T-helper 2 cell treated with Interferon-gamma antibody and Interleukin-4, amounts not matched to agents 100 ng/mL and 5 ng/mL, for 36 hours (primary cell): ENCODE results near the gene SYNM. TPM values are rescaled to one million over a fixed set of nuclear protein-coding genes. Genes with fewer than 3 reads are reported as not detected.

ENCODE experiments used
- intact Hi-C: fragments of 100-400 bp; cut with micrococcal nuclease; formaldehyde crosslinking; loops from one replicate; pipeline ENCODE4 v1.15.1; 2023
- total RNA-seq: library from RNA; stranded (reverse); gene quantifications from 2 replicates; pipeline ENCODE4 v1.2.3, GENCODE V29; 2022

SYNM gene
- total RNA-seq, 1 donor from 2014 or later: 0.80 TPM

GRCh38 chr15:99137111-99137546 is 32.2 kb downstream of the SYNM start:
- intact Hi-C loops: no loop called here

- intact Hi-C loops: no loop called here
These were observed 33.0 kb downstream of the SYNM start for GRCh38 chr15:99137877-99138276.

- intact Hi-C loops: no loop called here
These were observed 33.7 kb downstream of the SYNM start for GRCh38 chr15:99138491-99138982.

GRCh38 chr15:99139276-99139675 is 34.4 kb downstream of the SYNM start:
- intact Hi-C loops: no loop called here

GRCh38 chr15:99140590-99140989 is 35.7 kb downstream of the SYNM start:
- intact Hi-C loops: no loop called here

- intact Hi-C loops: no loop called here
These were observed 37.1 kb downstream of the SYNM start for GRCh38 chr15:99141943-99142342.

GRCh38 chr15:99142562-99142961 is 37.7 kb downstream of the SYNM start:
- intact Hi-C loops: no loop called here

- intact Hi-C loops: no loop called here
These were observed 38.4 kb downstream of the SYNM start for GRCh38 chr15:99143242-99143641.

GRCh38 chr15:99143655-99144610 is 39.1 kb downstream of the SYNM start:
- intact Hi-C loops: no loop called here

GRCh38 chr15:99145005-99145404 is 40.1 kb downstream of the SYNM start:
- intact Hi-C loops: no loop called here

- intact Hi-C loops: no loop called here
These were observed 40.9 kb downstream of the SYNM start for GRCh38 chr15:99145778-99146177.

- intact Hi-C loops: no loop called here
These were observed 41.8 kb downstream of the SYNM start for GRCh38 chr15:99146661-99147060.

GRCh38 chr15:99148851-99149276 is 44.0 kb downstream of the SYNM start:
- intact Hi-C loops: no loop called here

- intact Hi-C loops: no loop called here
These were observed 44.5 kb downstream of the SYNM start for GRCh38 chr15:99149366-99149765.

GRCh38 chr15:99151156-99151555 is 46.3 kb downstream of the SYNM start:
- intact Hi-C loops: no loop called here

- intact Hi-C loops: no loop called here
These were observed 48.2 kb downstream of the SYNM start for GRCh38 chr15:99153026-99153535.

- intact Hi-C loops: no loop called here
These were observed 49.4 kb downstream of the SYNM start for GRCh38 chr15:99154271-99154670.

GRCh38 chr15:99155961-99156443 is 51.1 kb downstream of the SYNM start:
- intact Hi-C loops: no loop called here

- intact Hi-C loops: no loop called here
These were observed 52.6 kb downstream of the SYNM start for GRCh38 chr15:99157456-99157855.

- intact Hi-C loops: no loop called here
These were observed 53.9 kb downstream of the SYNM start for GRCh38 chr15:99158626-99159412.

GRCh38 chr15:99163271-99164062 is 58.6 kb downstream of the SYNM start:
- intact Hi-C loops: no loop called here
